ENCODE data around the gene CEACAM7.
"Not testable (repeated sequence)": the region's sequence is repeated elsewhere in the genome, so short reads cannot be mapped to it uniquely, and the experiment has no call there.

The CEACAM7 gene

GRCh38 chr19:41688098-41688497 lies at the start of gene CEACAM7:
Gene CEACAM7 (minus strand): TSS chr19:41688270. CDS start chr19:41688165, 105 bp downstream.
- DNase-seq, result no peak

GRCh38 chr19:41735071-41735600 lies 47.1 kb upstream of the CEACAM7 start:
- no peak for DNase-seq

- no peak for DNase-seq
Observed at GRCh38 chr19:41734585-41734984, 46.5 kb upstream of the CEACAM7 start.

- no peak for DNase-seq
Observed at GRCh38 chr19:41734156-41734555, 46.1 kb upstream of the CEACAM7 start.

GRCh38 chr19:41726493-41726892 lies 38.4 kb upstream of the CEACAM7 start:
- no peak for DNase-seq

GRCh38 chr19:41720103-41720502 lies 32.0 kb upstream of the CEACAM7 start:
- no peak for DNase-seq

- no peak for DNase-seq
Observed at GRCh38 chr19:41718761-41719160, 30.7 kb upstream of the CEACAM7 start.

- no peak for DNase-seq
Observed at GRCh38 chr19:41714598-41714997, 26.5 kb upstream of the CEACAM7 start.

GRCh38 chr19:41711376-41712261 lies 23.5 kb upstream of the CEACAM7 start:
- DNase-seq, result no peak

- no peak for DNase-seq
Observed at GRCh38 chr19:41709951-41710645, 22.0 kb upstream of the CEACAM7 start.

- not testable (repeated sequence) for DNase-seq
Observed at GRCh38 chr19:41709516-41709915, 21.4 kb upstream of the CEACAM7 start.

- DNase-seq, result no peak
Observed at GRCh38 chr19:41708481-41708880, 20.4 kb upstream of the CEACAM7 start, which contains the start of gene CEACAM5. Gene CEACAM5 (plus strand): TSS chr19:41708626. CDS start chr19:41708732, 106 bp downstream.

GRCh38 chr19:41707871-41708371 lies 19.9 kb upstream of the CEACAM7 start:
- DNase-seq, result no peak

GRCh38 chr19:41707502-41707812 lies 19.4 kb upstream of the CEACAM7 start:
- DNase-seq, result no peak

- DNase-seq, result peak; percentile 59 to 65
Observed at GRCh38 chr19:41706741-41707501, 18.9 kb upstream of the CEACAM7 start.

GRCh38 chr19:41705393-41706174 lies 17.5 kb upstream of the CEACAM7 start:
- peak in 1 of 2 experiments; percentile 29 for DNase-seq

- no peak for DNase-seq
Observed at GRCh38 chr19:41703602-41704293, 15.7 kb upstream of the CEACAM7 start.

GRCh38 chr19:41702171-41702651 lies 14.1 kb upstream of the CEACAM7 start:
- no peak for DNase-seq

- no peak for DNase-seq
Observed at GRCh38 chr19:41701401-41702075, 13.5 kb upstream of the CEACAM7 start.

GRCh38 chr19:41700381-41701195 lies 12.5 kb upstream of the CEACAM7 start:
- no peak for DNase-seq

Data from stimulated activated CD4-positive, alpha-beta T cell treated with anti-CD3 and anti-CD28 coated beads, Interleukin-4, amount 100 ng/mL, for 4 hours (primary cell).